Measurements from ENCODE around the gene C1orf21. TPM values are rescaled to one million over a fixed set of nuclear protein-coding genes. Genes with fewer than 3 reads are reported as not detected.

The C1orf21 gene
- total and polyA plus RNA-seq, 8 donors: 37.0 to 75.3 (median 47.3) TPM

DNA sequence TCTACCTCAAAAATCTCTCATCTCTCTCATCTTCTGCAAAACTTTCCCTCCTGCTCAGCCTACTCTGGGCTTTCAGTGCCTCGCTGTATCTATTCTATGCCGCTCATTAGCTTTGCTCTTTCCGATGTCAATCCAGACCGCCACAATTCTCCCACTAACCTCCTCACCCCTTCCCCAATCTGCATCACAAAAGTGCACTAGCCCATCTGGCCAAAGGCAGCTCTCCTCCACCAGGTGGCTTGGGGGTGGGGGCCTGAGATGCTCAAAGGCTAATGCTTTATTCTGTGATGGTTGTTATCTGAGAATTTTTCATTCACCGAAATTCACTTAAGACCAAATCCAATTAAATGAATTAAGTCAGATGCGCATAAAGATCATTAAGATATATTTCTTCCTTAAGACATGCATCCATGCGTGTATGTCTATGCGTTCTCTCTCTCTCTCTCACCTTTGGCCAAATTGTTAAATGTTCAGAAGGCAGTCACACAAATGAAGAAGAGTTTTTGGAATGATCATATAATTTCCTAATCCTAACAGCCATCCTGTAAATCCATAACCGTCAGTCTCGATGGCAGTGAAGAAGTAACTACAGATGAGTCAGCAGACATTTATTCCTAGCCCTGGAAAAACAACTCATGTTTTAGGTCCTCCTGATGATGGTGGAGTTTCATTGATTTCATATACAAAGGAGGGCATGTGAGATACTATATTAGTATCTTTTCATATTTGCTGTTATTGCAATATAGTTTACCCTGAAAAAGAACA is 111.3 kb downstream of the C1orf21 start:
- TF ChIP-seq, protein P1, sequence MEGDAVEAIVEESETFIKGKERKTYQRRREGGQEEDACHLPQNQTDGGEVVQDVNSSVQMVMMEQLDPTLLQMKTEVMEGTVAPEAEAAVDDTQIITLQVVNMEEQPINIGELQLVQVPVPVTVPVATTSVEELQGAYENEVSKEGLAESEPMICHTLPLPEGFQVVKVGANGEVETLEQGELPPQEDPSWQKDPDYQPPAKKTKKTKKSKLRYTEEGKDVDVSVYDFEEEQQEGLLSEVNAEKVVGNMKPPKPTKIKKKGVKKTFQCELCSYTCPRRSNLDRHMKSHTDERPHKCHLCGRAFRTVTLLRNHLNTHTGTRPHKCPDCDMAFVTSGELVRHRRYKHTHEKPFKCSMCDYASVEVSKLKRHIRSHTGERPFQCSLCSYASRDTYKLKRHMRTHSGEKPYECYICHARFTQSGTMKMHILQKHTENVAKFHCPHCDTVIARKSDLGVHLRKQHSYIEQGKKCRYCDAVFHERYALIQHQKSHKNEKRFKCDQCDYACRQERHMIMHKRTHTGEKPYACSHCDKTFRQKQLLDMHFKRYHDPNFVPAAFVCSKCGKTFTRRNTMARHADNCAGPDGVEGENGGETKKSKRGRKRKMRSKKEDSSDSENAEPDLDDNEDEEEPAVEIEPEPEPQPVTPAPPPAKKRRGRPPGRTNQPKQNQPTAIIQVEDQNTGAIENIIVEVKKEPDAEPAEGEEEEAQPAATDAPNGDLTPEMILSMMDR (IDR thresholded peaks at IDR 0.05): no peak
- intact Hi-C loops (cut with DNase I): no loop called here
- ATAC-seq: no peak

DNA sequence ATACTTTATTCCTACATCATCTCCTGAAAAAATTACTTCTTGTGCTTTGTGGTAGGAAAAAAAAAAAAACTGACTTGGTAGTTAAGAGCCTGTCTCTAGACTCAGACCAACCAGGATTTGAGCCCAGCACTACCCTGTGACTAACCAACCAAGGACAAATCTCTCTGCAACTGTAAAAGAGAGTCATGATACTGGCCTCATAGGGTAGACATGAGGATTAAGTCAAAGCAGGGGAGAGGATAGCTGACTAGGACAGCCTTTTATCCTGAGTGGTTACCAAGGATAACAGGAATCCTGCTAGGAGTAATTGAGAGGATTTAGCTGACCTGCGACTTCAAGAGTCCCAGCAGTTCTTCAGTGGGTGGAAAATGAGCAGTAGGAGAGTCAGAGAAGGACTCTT is 112.8 kb downstream of the C1orf21 start:
- Histone ChIP-seq H3K4me1 (no peaks in the 10 kb centered on the region), H3K4me3 (no peak overlapping the region), H3K27ac (no peak overlapping the region), H3K9me3 (no peaks in the 10 kb centered on the region), H3K27me3 (no peaks in the 10 kb centered on the region), H3K36me3 (no peaks in the 10 kb centered on the region)
- intact Hi-C loops (cut with DNase I): no loop called here
- ATAC-seq (no peak), DNase-seq (no peak)
- TF ChIP-seq, protein P1 (IDR thresholded peaks at IDR 0.05): no peak

More for the DNA sequence above, 111.3 kb downstream of the C1orf21 start:
- Histone ChIP-seq H3K4me1 (peaks cover 0 to 2% of the 10 kb centered on the region in 2 donors), H3K27ac (no peak overlapping the region), H3K4me3 (no peak overlapping the region), H3K36me3 (no peaks in the 10 kb centered on the region), H3K9me3 (no peaks in the 10 kb centered on the region), H3K27me3 (no peaks in the 10 kb centered on the region)
- DNase-seq: no peak

- H3K9me3 ChIP-seq: no peaks in the 10 kb centered on the region
Measured at GRCh38 chr1:184502161-184502560, 115.3 kb downstream of the C1orf21 start.

GRCh38 chr1:184503221-184503749 is 116.5 kb downstream of the C1orf21 start:
- Histone ChIP-seq H3K4me3 (no peak overlapping the region), H3K27me3 (no peaks in the 10 kb centered on the region)

More at GRCh38 chr1:184502161-184502560, 115.3 kb downstream of the C1orf21 start:
- ATAC-seq: no peak
- H3K4me1 ChIP-seq: peaks cover 2 to 9% of the 10 kb centered on the region in 2 donors
- intact Hi-C loops (cut with DNase I): no loop called here
- TF ChIP-seq, protein P1 (IDR thresholded peaks at IDR 0.05): no peak
- no peaks in the 10 kb centered on the region for H3K27me3 ChIP-seq
- DNase-seq: no peak
- no peaks in the 10 kb centered on the region for H3K36me3 ChIP-seq
- H3K4me3 ChIP-seq: no peak overlapping the region
- H3K27ac ChIP-seq: no peak overlapping the region

More at GRCh38 chr1:184503221-184503749, 116.5 kb downstream of the C1orf21 start:
- TF ChIP-seq, protein P1 (IDR thresholded peaks at IDR 0.05): no peak
- H3K27ac ChIP-seq: no peak overlapping the region
- no peak for DNase-seq
- no peak for ATAC-seq
- intact Hi-C loops (cut with DNase I): no loop called here
- peaks cover 11 to 20% of the 10 kb centered on the region in 2 donors for H3K4me1 ChIP-seq
- H3K36me3 ChIP-seq: no peaks in the 10 kb centered on the region
- H3K9me3 ChIP-seq: no peaks in the 10 kb centered on the region

All from left lung (tissue), 10 donors.